Measurements from ENCODE around the gene UBL7. TPM values are rescaled to one million over a fixed set of nuclear protein-coding genes. Genes with fewer than 3 reads are reported as not detected.

The UBL7 gene
- total and polyA plus RNA-seq, 2 of the 8 experiments (the other 6 are each of a cell fraction or from before 2014, with no cell fraction given): 71.5 to 183 TPM

DNA sequence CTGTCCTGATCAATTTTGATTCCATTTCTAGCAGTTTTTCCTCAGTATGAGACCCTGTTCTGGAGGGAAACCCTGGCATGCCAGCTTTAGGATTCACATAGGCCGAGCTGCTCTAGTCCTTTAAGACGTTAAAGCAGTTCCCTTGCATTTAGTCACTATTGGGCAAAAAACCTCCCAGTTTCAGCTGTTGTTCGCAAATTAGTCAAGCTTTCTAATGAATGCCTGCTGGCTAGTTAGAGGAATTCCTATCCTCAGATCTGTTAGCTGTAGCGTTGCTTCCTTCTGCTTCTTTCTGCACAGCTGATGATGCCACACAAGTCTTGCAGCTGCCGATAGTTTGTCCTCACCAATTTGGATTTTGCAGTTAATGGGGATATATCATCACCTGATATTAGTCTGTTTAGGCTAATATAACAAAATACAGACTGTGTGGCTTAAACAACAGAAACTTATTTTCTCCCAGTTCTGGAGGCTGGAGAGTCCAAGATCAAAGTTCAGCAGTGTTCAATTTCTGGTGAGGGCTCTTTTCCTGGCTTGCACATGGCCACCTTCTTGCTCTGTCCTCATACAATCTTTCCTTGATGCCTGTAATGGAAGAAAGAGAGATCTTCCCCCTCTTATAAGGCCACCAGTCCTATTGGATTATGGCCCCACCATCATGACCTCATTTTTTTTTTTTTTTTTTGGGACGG, 7.5 kb upstream of the UBL7 start:
- H3K4me3 ChIP-seq (ENCODE audit: extremely low read depth in 1 of 4, insufficient read depth in 2 of 4, low read depth in 3 of 4, low read length in 4 of 4): no peak overlapping the region
- H4K20me1 ChIP-seq (replicated peaks in 1 of 2; ENCODE audit: control insufficient read depth in 1 of 2, insufficient read depth in 2 of 2, low read length in 2 of 2): no peaks in the 10 kb centered on the region
- no peak overlapping the region for H2BK15ac ChIP-seq (ENCODE audit: low read length)
- no peaks in the 10 kb centered on the region; the same call in 1 of the 2 replicates for H3K79me1 ChIP-seq (ENCODE audit: low read depth, low read length)
- no peak for DNase-seq (ENCODE audit: low read depth in 1 of 2, low spot score in 2 of 2)
- no peak for FAIRE-seq
- no peak overlapping the region for H2BK20ac ChIP-seq (ENCODE audit: low read length)
- H4K5ac ChIP-seq (ENCODE audit: insufficient read length, low read depth, low read length): no peak overlapping the region
- no peak overlapping the region for H2AFZ ChIP-seq (ENCODE audit: low read length)
- H3K18ac ChIP-seq (ENCODE audit: extremely low read depth, low read length): no peak overlapping the region
- peaks cover 0 to 12% (median 6%) of the 10 kb centered on the region in 4 experiments; a peak in 6 of 8 replicates for H3K36me3 ChIP-seq (ENCODE audit: control insufficient read depth in 2 of 4, insufficient read depth in 4 of 4, low read length in 3 of 4)
- H3K9ac ChIP-seq (replicated peaks in 1 of 4; ENCODE audit: extremely low read depth in 1 of 4, low read depth in 3 of 4, low read length in 3 of 4): no peak overlapping the region
- no peak overlapping the region for H2BK120ac ChIP-seq (replicated peaks; ENCODE audit: low read depth, low read length)
- H2AK5ac ChIP-seq (ENCODE audit: low read depth, low read length): no peak overlapping the region
- H3K4ac ChIP-seq (replicated peaks; ENCODE audit: insufficient read length, low read depth, low read length): no peak overlapping the region
- ChIA-PET POLR2A (ENCODE audit: partially characterized antibody) (interaction anchor here (0.8 to 1.0 kb wide), 2 partner anchors 19 to 20 kb away, joined by 3 read pairs; no protein-coding TSS in a partner anchor), CTCF (ENCODE audit: partially characterized antibody) (interaction anchor here (1.0 to 2.2 kb wide), 3 partner anchors 13 to 18 kb away, joined by 3 to 5 read pairs (median 3); no protein-coding TSS in a partner anchor)
- no peak overlapping the region for H3K4me2 ChIP-seq (ENCODE audit: insufficient read depth in 1 of 2, low read depth in 2 of 2, low read length in 2 of 2)
- no peak overlapping the region for H3K23ac ChIP-seq (ENCODE audit: insufficient read length)
- H2BK12ac ChIP-seq (ENCODE audit: low read depth, low read length): no peak overlapping the region
- no peak overlapping the region for H2BK5ac ChIP-seq (ENCODE audit: low read depth, low read length)
- H3K4me1 ChIP-seq (replicated peaks in 1 of 4; ENCODE audit: control insufficient read depth in 3 of 4, insufficient read depth in 4 of 4, low read length in 3 of 4): no peaks in the 10 kb centered on the region
- no peaks in the 10 kb centered on the region for H3K23me2 ChIP-seq (ENCODE audit: low read depth, low read length)
- no peaks in the 10 kb centered on the region for H3K27me3 ChIP-seq (replicated peaks in 1 of 4; ENCODE audit: control insufficient read depth in 3 of 4, extremely low read depth in 1 of 4, insufficient read depth in 3 of 4, low read length in 3 of 4)
- 92% methylated on average over 5 of the region's 6 CpGs; no CpG with 5 or more reads in 1 of the 2 experiments for WGBS, 2 experiments (ENCODE audit: extremely low coverage in 1 of 2, insufficient coverage in 1 of 2, insufficient read length in 1 of 2, insufficient replicate concordance in 2 of 2, low coverage in 1 of 2, low lambda C conversion rate in 2 of 2, missing lambda C conversion rate in 1 of 2)
- no peak overlapping the region for H4K91ac ChIP-seq (replicated peaks; ENCODE audit: insufficient read length, low read length)
- peaks cover 0 to 6% of the 10 kb centered on the region in 2 experiments; a peak in 1 of 4 replicates for H3K79me2 ChIP-seq (ENCODE audit: control insufficient read depth in 1 of 2, insufficient read depth in 2 of 2, low read length in 2 of 2)
- no peak overlapping the region for H3K14ac ChIP-seq (ENCODE audit: insufficient read length)
- no peaks in the 10 kb centered on the region; a peak in 1 of 4 replicates for H3K9me3 ChIP-seq (ENCODE audit: insufficient read depth in 2 of 2, low read depth in 1 of 2, low read length in 1 of 2)
- H3K56ac ChIP-seq (replicated peaks; ENCODE audit: insufficient read length, low read depth, low read length): no peak overlapping the region
- H4K8ac ChIP-seq (ENCODE audit: extremely low read depth, insufficient read depth, low read length): no peak overlapping the region
- no peak overlapping the region for H3K27ac ChIP-seq (ENCODE audit: low read depth, low read length)
- TF ChIP-seq BCL11A (IDR thresholded peaks at IDR 0.05; ENCODE audit: low read depth in 2 of 2, low read length in 2 of 2) (no peak), NRF1 (IDR thresholded peaks at IDR 0.05; ENCODE audit: low read depth, low read length) (no peak), HDAC2 (IDR thresholded peaks at IDR 0.05; ENCODE audit: borderline replicate concordance in 1 of 2, low read depth in 2 of 2, low read length in 2 of 2) (no peak), TAF1 (IDR thresholded peaks at IDR 0.05; ENCODE audit: low read depth, low read length) (no peak), CHD1 (IDR thresholded peaks at IDR 0.05; ENCODE audit: low read depth, low read length) (no peak), EGR1 (IDR thresholded peaks at IDR 0.05; ENCODE audit: borderline replicate concordance, low read depth, low read length) (no peak), KDM4A (IDR thresholded peaks at IDR 0.05; ENCODE audit: low read depth, low read length, severe bottlenecking) (no peak), CTCF (IDR thresholded peaks at IDR 0.05; ENCODE audit: control extremely low read depth in 1 of 3, insufficient read depth in 1 of 3, low read depth in 1 of 3, low read length in 3 of 3) (no peak), SP2 (IDR thresholded peaks at IDR 0.05; ENCODE audit: low read length) (no peak), POU5F1 (IDR thresholded peaks at IDR 0.05; ENCODE audit: low read depth, low read length) (no peak)

Data from H1 (cell line).